Activated CD4-positive, CD25-positive, alpha-beta regulatory T cell (primary cell): ENCODE measurements around the gene ANKRD13D.

Experiments
- DNase-seq, 4 experiments: peaks; one replicate each; lab custom pipeline; 2025; lab: John Stamatoyannopoulos, UW

The ANKRD13D gene

DNA sequence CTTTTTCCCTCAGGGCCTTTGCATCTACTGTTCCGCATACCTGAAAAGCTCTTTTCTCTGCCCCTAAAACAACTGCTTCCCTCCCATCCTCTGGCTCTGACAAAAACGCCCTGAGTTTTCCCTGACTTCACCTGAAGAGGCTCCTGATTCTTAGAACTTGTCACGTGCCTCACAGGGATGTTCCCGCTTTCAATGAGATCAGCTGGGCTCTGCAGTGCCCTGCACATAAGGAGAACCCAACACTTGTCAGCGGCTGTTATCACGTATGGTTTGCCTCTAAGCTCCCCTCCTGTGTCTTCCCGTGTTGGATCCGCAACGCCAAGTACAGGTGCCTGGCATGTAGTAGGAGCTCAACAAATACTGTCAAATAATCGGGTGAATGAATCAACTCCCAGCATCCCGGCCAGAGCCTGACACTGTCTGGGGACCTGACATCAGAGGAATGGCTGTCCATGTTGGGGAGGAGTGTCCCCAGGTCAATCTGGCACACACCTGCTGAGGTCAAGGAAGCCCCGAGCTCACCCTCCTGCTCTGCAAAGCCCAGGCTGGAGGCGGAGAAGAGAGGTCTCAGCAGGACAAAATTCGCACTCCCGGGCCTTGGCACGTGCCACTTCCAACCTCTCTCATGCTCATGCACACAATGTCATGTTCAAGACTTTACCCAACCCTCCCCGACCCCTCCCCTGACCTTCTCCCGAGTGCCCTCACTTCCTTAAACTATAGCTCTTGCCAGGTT lies 27.0 kb upstream of the ANKRD13D start:
- DNase-seq = no peak

DNA sequence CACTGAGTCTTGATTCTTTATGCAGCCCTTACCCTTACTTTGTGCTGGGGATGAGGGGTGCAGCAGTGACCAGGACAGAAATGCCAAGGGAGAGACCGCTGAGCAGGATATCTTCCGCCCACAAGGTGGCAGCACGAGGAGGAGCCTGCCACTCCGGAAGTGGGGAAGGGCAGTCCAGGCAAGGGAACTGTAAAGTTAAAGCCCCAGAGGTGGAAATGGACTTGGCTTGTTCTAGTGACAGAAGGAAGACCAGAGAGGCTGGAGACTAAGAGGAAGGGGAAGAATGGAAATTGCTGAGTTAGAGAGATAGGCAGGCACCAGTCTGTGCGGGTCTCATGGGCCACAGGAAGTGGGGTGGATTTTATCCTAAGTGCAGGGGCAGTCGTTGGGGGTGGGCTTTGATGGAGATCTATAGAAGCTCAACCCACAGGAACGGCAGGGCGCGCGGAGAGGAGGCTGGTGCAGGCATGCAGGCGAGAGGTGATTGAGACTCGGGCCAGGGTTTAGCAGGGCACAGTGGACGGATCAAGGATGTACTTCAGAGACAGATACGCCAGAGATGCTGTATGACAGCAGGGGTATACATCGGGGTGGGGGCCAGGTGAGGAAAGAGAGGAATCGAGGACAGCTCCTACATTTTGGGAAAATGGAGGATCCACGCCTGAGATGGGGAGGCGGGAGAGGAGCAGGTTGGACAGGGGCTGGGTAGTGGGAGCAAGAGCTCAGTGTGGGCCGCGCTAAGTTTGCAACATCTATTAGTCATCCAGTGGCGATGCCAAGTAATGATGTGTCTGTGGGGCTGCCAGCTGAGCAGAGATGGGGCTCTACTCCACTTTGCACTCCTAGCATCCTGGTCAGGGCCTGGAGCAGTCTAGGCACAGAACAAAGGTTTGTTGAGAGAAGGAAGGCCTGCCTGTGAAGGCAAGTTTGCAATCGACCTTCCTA lies 26.1 kb upstream of the ANKRD13D start:
- DNase-seq = peak; percentile 42 to 59 (median 57)

DNA sequence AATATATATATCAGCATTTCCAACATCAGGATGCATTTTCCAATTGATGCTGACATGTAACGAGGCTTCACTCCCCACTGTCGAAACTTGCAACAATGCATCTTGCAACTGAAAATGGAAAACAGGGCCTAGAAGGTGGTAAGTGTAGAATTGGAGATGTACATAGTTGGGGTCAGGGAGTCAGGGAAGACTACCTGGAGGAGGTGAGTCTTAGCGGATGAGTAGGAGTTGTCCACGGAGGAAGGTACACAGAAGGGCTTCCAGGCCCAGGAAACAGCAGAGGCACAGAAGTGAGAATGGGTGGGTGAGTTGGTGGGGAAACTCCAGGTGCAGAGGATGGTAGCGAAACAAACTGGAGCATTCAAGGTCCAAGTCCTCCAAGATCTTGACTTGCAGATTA lies 24.8 kb upstream of the ANKRD13D start:
- no peak for DNase-seq

DNA sequence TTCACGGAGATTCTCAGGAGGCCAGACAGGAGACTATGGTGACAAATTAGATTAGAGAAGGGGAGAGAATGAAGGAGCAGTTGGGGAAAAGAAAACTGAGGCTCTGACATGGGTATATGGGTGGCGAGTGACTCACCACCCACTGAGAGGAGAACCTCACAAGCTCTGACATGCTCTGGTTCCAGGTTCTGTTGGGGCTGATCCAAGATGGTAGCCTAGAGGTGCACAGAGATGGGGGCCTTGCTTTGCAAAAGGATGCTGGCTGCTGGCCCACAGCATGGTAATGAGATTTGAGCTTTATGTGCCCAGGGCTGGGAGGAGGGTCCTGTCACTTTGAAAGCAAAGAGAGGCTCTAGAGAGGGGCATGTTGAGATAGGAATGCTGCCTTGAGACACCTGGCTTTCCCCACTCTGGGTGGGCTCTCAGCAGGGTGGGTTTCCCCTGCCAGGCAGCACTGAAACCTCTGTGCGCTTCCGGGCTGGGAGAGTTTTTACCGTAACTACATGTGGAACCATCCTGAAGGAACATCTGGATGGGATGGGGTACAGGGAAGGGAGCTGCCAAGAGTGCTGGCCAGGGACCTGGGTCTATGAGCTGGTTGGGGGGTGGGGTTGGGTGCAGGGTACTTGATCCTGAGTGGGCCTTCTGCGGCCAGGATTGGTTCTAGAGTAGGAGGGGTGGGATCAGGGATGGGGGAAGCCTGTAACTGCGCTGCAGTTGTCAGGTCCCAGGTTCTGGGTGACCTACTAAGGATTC lies 24.0 kb upstream of the ANKRD13D start:
- DNase-seq = no peak

DNA sequence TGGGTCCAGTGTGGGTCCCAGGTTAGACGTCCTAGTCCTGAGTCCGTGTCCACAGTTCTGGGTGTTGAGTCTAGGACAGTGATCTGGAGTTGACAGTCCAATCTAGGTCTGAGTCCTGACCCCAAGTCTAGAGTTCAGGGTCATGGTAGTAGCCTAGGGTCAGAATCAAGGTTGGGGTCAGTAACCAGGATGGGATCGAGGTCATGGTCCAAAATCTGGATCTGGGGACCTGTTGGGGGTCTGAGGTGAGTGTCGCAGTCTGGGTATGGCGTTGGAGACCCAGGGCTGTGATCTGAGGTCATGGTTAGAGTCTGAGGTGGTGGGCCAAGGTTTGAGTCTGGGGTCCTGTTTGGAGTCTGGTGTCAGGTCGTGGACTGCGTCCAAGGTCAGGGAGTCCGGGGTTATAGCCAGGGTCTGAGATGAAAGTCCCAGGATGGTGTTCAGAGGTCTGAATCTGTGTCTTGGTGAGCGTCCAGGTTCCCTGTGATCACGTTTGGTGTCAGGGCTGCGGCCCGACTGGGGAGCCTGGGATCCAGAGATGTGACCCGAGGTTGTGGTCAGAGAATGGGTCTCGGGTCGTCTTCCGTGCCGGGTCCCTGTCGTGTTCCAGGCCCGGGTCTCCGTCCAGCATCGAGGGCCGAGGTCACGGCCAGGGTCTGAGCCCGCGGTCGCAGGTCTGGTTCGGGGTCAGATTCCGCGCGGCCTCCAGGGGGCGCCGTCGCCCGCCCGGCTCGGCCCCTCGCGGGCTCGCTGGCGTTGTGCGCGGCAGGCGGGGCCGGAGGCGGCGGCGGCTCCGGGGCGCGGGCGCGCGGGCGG lies 23.3 kb upstream of the ANKRD13D start:
- peak; percentile 65 to 74 (median 70) for DNase-seq

DNA sequence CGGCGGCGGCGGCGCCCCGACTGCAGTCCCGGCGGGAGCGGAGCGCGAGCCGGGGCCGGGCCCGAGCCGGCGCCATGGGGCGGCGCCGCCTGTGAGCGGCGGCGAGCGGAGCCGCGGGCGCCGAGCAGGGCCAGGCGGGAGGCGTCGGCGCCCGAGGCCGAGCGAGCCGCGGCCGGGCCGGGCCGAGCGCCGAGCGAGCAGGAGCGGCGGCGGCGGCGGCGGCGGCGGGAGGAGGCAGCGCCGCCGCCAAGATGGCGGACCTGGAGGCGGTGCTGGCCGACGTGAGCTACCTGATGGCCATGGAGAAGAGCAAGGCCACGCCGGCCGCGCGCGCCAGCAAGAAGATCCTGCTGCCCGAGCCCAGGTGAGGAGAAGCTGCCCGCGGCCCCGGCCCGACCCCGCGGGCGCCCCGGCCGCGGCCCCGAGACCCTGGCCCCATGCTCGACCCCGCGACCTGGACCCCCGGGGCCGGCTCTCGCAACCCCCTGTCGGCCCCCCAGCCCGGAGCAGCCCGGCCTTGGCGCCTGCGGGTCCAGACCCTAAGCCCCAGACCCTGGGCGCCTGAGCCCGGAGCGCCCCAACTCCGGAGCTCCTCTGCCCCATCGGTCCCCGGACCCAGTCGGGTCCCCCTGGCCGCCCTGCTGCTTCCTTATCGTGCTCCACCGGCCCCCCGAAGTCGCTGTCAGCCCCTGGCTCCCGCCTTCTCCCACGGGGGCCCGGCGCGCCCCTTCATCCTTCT lies 22.5 kb upstream of the ANKRD13D start, which contains the start of gene GRK2:
Gene GRK2 (plus strand): TSS at position 25 of the 739 bp plus-strand sequence. CDS start 227 bp downstream, at position 252.
- no peak for DNase-seq

DNA sequence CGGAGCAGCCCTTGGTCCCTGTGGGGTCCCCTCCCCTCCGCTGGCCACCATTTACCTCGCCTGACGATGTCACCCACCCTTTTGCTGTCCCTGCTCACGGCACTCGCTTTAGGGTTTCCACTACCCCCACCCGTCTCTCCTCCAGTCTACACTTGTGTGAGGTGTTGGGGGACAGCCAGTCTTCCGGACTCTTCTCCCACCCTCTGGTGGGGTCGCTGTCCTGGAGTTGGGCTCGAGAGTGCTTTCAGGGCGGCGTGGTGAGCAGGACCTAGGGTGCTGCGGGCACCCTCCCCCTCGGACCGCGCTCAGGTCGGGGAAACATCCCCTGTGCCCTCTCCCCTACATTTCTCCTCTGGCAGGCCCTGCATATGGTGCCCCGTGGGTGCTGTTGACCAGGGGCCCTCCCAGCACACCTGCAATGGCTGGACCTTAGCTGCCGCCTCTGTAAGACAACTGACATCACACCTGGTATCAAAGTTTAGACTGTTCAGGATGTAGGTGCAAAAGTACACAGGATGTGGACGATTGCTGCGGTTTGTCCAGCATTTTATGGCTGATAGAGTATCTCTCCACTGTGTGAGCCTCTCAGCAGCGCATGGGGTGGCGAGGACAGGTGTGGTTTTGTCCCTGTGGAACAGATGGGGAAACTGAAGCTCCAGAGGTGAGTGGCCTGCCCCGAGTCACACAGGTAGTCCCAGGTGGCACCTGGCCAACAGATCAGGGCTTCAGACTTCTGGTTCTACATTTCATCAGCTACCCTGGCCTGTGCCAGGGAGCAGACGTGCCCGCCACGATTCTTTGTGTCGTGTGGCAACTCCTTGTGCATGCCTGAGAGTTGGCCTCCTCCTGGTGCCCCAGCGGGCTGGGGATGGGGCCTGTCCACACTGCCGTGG lies 21.7 kb upstream of the ANKRD13D start:
- DNase-seq = no peak

DNA sequence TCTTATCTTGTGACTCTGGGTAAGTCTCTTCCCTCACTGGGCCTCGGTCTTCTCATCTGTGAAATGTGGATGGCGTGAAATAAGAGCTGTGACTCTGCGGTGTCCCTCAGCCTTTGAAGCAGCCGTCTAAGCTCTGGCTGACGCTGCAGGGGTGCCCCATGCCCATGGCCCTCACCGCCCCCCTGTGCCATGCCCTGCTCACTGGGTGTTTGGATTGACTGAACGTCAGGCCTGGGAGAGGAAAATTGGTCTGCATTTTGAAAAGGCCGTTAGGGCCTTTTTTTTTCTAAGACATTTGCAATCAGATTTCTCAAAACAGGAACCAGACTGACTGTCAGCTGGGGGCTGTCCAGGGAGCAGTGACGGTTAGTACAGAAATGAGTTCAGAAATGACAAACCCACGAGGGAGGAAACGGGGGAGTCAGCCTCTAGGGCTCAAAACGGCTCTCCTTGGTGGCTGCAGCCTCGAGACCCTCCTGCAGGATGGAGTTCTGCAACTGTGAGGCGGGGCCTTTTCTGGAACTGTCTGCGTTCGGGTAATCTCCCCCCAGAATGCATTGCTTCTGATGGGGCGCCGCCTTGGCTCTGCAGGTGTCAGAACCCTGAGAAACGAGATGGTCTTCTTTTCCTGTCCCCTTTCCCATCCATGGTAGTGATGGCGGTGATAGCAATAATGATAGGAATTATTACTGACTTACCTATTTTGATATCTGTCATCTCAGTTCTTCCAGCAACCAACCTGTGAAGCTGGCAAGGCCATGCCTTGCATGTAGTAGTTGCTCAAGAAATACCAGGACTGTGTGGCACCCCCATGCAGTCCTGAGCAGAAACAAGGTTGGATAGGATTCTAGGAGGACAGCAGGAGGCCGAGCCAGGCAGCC lies 20.8 kb upstream of the ANKRD13D start:
- peak in 1 of 4 experiments; percentile 41 for DNase-seq

DNA sequence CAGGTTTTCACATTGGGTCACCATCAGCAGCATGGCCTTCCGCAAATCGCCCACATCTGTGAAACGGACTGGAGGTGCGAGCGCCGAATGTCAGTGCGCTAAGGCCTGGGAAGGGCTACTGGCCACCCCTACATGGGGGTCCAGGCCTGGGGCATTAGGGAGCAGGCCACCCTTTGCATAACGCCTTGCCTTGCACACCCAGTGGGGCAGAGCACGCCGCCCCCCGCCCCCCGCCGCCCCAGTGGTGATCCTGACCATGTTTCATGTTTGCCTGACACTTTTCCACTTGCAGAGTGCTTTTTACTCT lies 20.2 kb upstream of the ANKRD13D start:
- DNase-seq = no peak

DNA sequence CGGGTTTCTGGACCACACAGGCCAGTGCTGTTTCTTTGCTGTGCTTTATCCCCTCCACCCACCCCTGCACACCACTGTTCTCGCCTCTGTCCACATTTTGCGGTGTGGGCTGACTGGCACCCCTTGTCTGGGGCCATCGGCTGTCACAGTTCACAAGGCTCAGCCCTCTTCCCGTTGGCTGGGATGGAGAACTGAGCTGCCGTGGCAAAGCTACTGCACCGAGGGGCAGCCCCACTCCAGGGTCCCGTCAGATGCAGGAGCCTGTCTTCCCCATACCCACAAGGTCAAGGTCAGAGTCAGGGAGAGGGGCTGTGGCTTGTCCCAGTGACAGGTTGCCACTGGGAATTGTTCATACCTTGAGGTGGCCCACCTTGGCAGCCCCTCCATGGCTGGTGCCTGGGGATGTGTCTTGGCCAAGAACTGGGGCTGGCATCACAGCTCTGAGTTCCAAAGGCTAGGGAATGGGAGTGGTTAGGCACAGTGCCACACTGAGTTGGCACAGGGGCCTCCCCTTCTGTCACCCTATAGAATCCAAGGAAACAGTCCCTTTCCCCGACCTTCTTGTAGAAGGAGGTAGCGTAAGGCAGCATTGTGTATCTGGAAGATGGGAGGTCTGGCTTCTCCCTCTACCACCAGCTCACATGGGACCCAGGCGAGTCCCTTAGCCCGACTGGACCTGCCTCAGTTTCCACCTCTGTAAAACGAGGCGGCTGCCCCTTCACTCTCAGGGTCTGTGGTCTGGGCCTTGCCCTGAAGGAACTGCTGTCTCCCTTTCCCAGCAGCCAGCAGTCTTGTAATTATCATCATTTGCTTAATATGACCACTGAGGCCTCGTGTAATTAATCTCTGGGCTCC lies 19.5 kb upstream of the ANKRD13D start:
- no peak for DNase-seq

DNA sequence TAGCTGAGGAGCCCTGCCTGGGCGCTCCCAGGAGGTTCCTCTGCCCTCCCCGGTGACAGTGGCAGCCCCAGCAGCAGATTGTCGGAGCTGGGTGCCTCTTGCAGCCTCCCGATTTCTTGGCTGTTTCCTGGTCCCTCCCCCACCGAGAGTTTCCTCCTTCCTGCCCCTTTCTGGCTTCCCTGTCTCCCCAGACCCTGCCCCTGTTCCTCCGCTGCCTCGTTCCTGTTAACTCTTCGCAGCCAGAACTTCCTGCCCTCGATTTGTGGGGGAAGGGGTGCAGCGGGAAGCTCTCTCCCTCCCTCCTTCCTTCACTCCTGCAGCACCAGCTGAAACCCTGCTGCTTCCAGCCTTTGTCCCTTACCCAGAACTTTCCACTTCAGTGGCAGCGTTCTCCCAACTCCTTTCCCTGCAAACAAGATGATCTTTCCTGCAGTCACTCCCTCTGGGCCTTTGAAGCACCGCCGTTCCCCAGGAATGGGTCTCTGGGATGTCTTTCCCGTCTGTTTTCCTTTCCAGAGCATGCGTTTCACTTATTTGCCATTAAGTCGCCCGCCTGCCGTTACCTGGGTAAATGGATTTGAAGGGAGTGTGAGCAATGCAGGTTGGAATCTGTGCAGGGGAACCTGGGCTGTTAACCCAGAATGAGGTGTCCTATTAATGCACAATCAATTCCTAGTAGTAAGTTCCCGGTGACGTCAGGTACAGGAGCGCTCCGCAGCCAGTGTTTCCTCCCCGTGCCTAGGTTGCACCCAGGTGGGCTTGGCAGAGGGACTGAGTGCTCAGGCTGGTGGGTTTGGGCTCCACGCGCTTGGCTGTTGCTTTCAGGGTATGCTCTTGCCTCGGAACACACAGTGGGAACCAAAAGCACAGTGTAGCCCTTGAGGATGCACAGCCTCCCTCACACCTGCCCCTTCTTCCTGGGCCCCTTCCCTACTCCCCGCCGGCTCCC lies 18.6 kb upstream of the ANKRD13D start:
- no peak for DNase-seq

DNA sequence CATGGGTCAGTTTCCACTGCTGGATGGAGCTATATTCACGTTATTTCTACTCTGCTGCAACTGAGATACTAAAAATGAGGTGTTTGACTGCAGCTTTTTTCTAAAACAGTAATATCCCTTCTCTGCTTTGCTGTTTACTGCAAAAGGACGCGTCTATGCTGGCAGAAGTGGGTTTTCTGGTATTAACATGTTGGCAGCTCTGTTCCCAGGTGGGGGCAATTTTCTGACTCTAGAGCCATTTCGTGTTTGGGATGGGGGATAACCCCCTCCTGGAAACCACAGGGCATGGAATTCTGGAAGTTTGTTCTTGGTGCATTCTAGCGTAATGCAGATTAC lies 17.9 kb upstream of the ANKRD13D start:
- no peak for DNase-seq

DNA sequence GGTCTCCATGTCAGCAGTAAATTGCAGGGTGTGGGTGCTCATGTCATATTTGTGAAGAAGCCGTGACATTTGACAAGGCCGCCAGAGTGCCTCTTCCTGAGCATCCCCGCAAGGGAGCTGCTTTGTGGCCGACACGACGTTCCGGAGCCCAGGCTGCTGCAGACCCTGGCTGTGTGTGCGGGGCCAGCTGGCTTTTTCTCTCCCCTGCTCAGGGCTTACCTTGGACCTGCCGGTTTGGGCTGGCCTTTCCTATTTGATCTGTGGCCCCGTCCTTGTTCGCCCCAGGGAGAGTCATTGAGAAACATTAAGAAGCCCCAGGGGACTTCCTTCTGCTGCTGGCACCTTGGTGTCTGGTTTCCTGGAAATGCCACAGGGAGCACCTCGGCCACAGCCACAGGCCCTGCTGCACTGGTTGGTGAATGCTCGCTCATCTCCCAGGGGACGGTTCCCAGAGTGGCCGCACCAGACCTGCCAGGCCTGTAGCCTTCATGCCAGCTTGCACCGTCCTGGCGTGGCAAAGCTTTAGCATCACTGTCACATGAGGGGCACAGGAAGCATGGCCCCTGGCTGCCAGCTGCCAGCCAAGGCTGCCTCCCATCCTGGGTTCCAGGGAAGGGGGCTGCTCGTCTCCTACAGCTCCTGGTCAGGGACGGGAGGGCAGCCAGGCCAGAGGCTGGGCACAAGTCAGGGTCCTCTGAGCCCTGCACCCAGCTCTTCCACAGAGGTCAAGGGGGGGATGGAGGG lies 17.4 kb upstream of the ANKRD13D start:
- peak in 2 of 4 experiments; percentile 26 to 43 for DNase-seq

DNA sequence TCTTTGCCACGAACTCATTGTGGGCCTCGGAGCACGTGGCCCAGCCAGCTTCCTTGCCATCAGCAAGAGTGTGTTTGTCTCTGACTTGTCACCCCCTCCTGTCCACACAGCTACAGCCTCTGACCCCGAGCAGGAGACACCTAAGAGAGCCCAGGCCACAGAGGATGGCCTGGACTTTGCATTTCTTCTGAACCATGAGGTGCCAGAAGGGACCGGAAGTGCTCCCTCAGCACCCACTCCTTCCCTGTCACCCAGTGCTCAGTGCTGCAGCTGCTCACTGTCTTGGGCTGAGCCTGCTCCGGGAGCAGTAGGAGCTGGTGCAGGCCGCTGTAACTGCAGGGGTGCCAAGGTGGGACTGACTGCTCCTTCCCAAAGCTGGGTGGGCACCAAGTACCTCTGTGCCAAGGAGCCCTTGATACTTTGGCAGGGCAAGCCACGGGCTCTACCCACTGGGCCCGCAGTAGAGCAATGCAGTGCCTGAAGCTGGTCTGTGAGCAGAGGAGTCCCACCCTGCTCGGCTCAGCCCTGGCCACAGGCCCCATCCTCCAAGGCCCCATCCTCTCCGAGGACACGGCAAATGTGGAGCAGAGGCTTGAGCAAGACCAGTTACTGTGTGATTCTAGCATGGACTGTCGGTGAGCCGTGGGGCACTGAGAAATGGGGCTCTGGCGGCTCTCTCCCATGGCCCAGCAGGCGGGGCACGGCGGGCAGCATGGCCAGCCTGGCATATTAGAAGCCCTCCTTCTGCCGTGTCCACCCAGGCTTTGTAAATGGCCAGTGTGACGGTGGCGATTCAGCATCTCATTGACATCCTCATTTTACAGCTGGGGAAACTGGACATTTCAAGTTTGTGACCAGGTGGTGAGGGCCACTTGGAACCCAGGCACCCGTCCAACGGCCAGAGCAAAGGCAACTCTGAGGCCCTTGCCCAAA lies 16.5 kb upstream of the ANKRD13D start:
- no peak for DNase-seq
